GM20000 (cell line): ENCODE data around the gene VPS13D.

Experiments
- DNase-seq: peaks from one replicate; pipeline ENCODE4 v3.0.0; 2012; ENCODE audit warnings: low spot score
- TF ChIP-seq, protein P1 (sequence below): IDR thresholded peaks from 2 replicates; pipeline ENCODE4 v1.5.1; 2012; ENCODE audit warnings: mild to moderate bottlenecking, control low read depth; ENCODE audit errors: extremely low read depth, missing control alignments

Gene VPS13D

DNA sequence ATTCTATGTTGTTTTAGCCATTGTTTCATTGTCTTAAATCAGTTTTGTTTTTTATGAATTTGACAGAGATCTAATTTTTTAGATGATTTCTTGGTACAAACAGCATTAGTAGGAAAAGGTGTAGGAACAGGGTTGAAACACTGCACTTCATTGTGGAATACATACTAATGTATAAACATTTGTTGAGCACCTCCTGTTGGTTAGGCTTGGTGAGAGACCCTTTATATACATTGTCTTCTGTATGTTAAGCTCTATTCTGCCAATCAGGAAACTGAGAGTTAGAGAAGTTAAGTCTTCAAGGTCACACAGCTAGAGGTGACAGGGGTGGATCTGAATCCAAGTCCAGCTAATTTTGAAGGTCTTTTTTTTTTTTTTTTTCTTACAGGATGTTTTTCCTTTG, 192.7 kb downstream of the VPS13D start:
- no peak for DNase-seq
- TF ChIP-seq, protein P1, sequence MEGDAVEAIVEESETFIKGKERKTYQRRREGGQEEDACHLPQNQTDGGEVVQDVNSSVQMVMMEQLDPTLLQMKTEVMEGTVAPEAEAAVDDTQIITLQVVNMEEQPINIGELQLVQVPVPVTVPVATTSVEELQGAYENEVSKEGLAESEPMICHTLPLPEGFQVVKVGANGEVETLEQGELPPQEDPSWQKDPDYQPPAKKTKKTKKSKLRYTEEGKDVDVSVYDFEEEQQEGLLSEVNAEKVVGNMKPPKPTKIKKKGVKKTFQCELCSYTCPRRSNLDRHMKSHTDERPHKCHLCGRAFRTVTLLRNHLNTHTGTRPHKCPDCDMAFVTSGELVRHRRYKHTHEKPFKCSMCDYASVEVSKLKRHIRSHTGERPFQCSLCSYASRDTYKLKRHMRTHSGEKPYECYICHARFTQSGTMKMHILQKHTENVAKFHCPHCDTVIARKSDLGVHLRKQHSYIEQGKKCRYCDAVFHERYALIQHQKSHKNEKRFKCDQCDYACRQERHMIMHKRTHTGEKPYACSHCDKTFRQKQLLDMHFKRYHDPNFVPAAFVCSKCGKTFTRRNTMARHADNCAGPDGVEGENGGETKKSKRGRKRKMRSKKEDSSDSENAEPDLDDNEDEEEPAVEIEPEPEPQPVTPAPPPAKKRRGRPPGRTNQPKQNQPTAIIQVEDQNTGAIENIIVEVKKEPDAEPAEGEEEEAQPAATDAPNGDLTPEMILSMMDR, result no peak

DNA sequence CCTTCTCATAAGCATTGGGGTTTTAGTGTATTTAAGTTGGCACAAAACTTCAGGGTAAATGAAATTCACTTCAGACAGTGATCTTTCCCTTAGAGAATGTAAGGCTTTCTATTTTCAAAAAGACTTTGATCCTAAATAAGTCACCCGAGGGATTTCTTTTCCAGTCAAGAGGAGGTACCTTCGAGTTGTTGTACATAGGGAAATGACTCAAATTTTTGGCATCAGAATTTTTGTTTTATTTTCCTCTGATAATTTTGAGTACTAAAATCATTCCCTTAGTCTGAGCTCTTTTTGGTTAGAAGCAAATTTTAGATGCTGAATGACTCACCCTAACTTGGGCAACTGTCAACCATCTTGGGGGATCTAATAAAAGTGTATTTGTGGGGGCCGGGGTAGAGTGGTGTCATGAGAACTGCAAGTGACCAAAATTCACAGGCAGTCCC, 194.3 kb downstream of the VPS13D start:
- TF ChIP-seq, protein P1, result no peak
- DNase-seq, result no peak

DNA sequence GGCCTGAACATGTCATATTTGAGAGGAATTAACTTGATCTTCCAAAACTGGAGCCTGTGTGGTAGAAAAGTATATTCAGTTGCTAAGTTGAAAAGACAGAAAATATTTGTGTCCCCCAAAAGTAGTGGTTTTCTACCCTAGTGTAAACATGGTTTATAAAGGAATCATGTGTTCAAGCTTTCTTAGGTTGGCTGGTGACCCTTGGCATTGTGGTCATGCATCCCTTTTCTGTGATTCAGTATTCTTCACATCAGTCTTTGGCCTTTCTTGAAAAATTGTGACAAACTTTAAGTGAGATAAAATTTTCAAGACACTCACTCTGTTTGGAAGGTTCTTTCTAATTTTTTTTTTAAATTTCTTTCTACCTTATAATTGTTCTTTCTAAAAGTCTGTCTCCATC, 195.0 kb downstream of the VPS13D start:
- TF ChIP-seq, protein P1, result no peak
- DNase-seq, result no peak

DNA sequence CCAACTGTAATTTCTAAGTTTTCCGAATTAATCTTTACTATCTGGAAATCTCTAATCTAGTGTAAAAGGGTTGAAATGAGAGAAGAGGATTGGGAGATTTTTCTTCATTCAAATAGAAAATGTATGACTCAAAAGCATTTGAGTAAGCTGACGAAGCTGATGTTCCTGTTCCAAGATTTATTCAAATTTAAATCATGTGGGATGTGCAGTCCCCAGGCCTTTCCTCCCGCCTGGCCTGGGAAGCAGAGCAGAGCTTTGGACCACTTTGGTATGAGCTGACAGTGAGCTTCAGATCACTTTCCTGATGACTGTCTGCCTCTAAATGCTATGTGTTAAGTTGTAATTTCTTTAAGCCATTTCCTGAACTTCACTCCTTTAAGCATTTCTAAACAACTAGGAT, 196.2 kb downstream of the VPS13D start:
- TF ChIP-seq, protein P1, result no peak
- no peak for DNase-seq

DNA sequence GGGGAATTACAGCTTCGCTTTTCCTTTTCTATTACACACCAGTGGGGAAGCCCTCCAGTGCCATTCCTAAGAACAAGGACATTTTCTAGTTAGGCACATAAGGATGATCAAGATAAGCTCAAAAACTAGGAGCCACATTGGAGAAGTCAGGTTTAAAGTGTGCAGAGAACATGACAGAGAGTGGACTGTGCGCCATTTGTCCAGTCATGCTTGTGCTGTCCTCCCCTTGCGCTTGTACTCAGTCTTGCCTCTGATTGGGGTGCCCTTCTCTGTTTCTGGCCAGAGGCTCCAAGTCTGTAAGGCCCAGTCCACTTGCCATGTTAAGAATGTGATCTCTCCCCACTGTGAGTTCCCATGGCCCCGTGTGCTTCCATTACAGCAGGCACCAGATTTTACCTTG, 198.5 kb downstream of the VPS13D start:
- TF ChIP-seq, protein P1, result no peak
- no peak for DNase-seq

DNA sequence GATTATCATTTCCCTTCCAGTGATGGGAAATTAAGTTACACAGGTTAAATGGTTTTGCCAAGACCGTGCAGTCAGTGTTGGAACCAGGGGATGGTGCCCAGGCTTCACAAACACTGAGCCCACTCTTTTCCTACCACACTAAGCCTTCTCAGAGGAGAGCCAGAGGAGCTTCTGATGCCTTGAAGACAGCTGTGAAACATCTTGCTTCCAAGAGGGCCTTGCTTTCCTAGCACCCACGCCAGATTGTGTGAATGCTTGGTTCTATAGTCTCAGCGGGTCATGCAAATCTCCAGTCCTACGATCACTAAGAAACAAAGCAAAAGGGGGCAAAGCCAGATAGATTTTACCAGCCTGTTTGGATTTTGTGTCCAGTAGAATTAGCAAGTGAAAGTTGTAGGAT, 200.7 kb downstream of the VPS13D start:
- no peak for DNase-seq
- TF ChIP-seq, protein P1, result no peak

DNA sequence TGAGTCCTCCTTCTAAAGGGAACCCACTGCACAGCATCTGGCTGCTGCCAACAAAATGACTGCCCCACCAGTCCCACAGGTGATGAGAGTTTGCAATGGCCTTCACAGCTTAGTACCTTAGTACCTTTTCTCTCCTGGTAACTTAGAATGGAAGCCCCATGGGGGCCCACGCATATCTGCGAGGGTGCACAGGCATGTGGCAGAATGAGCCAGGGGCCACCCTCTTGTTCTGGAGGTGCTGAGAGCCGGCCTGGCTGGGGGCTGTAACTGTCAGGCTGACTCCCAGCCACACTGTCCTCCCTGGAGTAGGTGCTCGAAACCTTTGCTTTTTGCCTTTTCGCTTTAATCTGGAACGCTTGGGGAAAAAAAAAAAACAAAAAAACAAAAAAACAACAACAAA, 203.1 kb downstream of the VPS13D start:
- no peak for DNase-seq
- TF ChIP-seq, protein P1, result no peak
